CMK (cell line): Measurements from ENCODE around the gene SP2.

Experiments
- DNase-seq: peaks from one replicate; pipeline ENCODE4 v3.0.0-alpha.2; 2010; ENCODE audit warnings: low read depth

Gene SP2

DNA sequence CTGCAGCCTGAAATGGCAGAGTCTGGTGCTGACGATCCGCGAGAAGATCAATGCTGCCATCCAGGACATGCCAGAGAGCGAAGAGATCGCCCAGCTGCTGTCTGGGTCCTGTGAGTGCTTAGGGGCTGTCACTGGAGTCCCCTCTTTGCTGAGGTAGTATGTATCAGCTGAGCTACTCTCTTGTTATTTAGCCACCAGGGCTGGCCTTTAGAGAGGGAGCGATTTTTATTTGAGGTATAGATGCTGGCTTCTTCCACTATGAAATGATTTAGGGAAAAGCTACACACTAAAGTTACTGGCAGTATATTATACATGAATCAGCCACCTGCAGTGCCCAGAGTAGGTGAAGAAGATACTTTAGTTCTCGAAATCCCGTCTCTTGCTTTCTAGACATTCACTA is 77.5 kb downstream of the SP2 start:
- DNase-seq: no peak

DNA sequence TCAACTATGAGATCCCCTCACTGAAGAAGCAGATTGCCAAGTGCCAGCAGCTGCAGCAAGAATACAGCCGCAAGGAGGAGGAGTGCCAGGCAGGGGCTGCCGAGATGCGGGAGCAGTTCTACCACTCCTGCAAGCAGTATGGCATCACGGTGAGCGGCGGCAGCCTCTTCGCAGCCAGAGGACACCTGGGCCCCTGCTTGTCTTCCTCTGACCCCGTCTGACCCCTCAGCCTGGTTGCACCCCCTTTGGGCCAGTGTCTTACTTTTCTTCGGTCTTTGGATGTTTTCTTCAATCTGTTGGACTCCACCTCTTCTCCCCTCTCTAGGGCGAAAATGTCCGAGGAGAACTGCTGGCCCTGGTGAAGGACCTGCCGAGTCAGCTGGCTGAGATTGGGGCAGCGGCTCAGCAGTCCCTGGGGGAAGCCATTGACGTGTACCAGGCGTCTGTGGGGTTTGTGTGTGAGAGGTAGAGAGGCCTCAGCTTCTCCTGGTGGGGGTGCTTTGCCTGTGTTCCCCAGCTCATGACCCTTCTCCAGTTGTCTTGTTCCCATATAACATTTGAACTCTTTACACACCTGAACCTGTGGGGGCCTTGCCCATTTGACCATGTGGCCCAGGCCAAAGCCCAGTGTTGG is 79.3 kb downstream of the SP2 start:
- no peak for DNase-seq

DNA sequence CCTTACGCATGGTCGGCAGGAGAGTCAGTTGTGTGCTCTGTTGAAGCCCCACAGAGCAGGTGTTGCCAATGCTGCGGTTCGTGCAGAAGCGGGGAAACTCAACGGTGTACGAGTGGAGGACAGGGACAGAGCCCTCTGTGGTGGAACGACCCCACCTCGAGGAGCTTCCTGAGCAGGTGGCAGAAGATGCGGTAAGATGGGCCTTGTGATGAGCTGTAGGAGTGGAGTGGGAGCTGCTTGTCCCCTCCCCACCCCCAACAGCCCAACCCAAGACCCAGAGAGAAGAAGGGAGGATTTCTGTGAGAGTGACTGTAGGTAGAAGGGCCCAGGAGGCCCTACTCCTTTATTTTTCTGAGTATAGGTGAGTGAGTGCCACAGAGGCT is 79.8 kb downstream of the SP2 start:
- no peak for DNase-seq

DNA sequence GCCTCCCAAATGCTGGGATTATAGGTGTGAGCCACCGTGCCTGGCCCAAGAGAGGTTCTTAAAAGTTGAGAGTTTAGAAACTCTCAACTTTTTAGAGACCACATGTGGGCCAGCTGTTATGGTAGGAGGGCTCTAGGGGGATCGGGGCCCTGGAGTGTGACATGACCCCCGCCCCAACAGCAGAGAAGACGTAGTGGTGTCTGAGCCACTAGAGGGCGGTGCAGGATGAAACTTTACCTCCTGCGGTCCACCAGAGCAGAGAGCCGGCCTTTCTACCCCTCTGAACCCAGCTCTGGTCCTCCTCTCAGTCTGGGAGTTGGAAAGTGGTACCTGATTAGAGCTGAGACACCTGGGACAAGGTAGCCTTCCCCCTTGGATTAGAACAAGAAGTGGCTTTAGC is 82.3 kb downstream of the SP2 start:
- DNase-seq: peak; percentile 44
